Aorta (tissue), 5 donors: ENCODE results near the gene CRYAA. TPM values are rescaled to one million over a fixed set of nuclear protein-coding genes. Genes with fewer than 3 reads are reported as not detected.

Experiments
- ATAC-seq: fragments of 200-7000 bp; cut with Tn5 transposase; one replicate; pipeline ENCODE4 v1.9.1; 2022; ENCODE audit warnings: moderate library complexity; ENCODE audit not compliant: low FRiP score
- DNase-seq, 2 donors: peaks; one replicate each; pipeline ENCODE4 v3.0.0-alpha.2; 2020
- H3K27ac ChIP-seq, 2 donors: one replicate each; pipeline ENCODE4 v1.5.1; 2013; ENCODE audit warnings: low read length in 2 of 2, mild to moderate bottlenecking in 2 of 2, moderate library complexity in 2 of 2, control low read depth in 1 of 2, inconsistent platforms in 1 of 2, low read depth in 1 of 2
- H3K27me3 ChIP-seq, 2 donors: one replicate each; pipeline ENCODE4 v1.6.1; 2013; ENCODE audit warnings: control low read depth in 1 of 2, low read length in 1 of 2, mild to moderate bottlenecking in 1 of 2, moderate library complexity in 1 of 2; ENCODE audit not compliant: insufficient read depth in 2 of 2, control insufficient read depth in 1 of 2
- H3K36me3 ChIP-seq, 2 donors: one replicate each; pipeline ENCODE4 v1.6.1; 2013; ENCODE audit warnings: control low read depth in 1 of 2, low read length in 1 of 2, mild to moderate bottlenecking in 1 of 2; ENCODE audit not compliant: insufficient read depth in 2 of 2, control insufficient read depth in 1 of 2
- H3K4me1 ChIP-seq, 2 donors: one replicate each; pipeline ENCODE4 v1.6.1; 2013; ENCODE audit warnings: low read length in 2 of 2, control low read depth in 1 of 2, mild to moderate bottlenecking in 1 of 2, moderate library complexity in 1 of 2; ENCODE audit not compliant: insufficient read depth in 2 of 2, control insufficient read depth in 1 of 2
- H3K4me3 ChIP-seq, 2 donors: one replicate each; pipeline ENCODE4 v1.5.1; 2013; ENCODE audit warnings: low read length in 2 of 2, control low read depth in 1 of 2, mild to moderate bottlenecking in 1 of 2
- H3K9me3 ChIP-seq: one replicate; pipeline ENCODE4 v1.6.1; 2013; ENCODE audit warnings: mild to moderate bottlenecking, low read length; ENCODE audit not compliant: control insufficient read depth
- WGBS, 2 donors: extraction: QIAGEN DNeasy Blood & Tissue Kit; methylation state at CpG; one replicate each; pipeline ENCODE4 v1.1.7; 2013; 5-methylcytosine and 5-hydroxymethylcytosine counted together
- intact Hi-C, 2 donors: fragments of 100-400 bp; cut with DNase I; formaldehyde crosslinking; loops; one replicate each; pipeline versions ENCODE4 v1.14.2 to v1.15.0; 2022
- polyA plus RNA-seq, 2 donors: library from polyadenylated mRNA; stranded (reverse); fragments of 200-250 nt; gene quantifications; one replicate each; pipeline ENCODE4 v1.2.3, GENCODE V29; 2013
- total RNA-seq, 2 donors: library from RNA; stranded (reverse); fragmentation: NEBNext Ultra II Directional; extraction: Animal tissue kit (Norgen Biotek cat#: 25700); gene quantifications; one replicate each; pipeline ENCODE4 v1.2.1, GENCODE V29; 2021
- donor health status: healthy with polysubstance abuse.
- donor health status: Bipolar disorder and iron deficiency.
- donor health status: DM: no; HTN: no; CAD: no.
- donor health status: DM: no; HTN: no; CAD: no.
- donor health status: DM: yes; HTN: yes; CAD: no.

The CRYAA gene
- total and polyA plus RNA-seq, 4 donors = not detected

DNA sequence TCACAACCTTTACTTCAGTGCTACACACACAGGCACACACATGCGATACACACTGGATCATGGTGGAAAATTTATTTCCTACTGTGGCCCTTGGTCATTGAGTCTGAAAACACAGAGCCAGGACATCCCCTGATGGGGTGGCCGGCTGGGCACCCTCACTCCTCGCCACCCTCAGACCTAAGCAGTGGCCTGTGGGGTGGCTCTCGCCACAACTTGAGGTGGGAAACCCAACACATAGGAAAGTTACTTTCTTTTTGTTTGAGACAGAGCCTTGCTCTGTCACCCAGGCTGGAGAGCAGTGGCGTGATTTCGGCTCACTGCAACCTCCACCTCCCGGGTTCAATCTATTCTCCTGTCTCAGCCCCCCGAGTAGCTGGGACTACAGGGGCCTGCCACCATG lies 19.4 kb downstream of the CRYAA start:
- DNase-seq = peak in 1 of 2 donors; percentile 19
- Histone ChIP-seq H3K9me3 (no peaks in the 10 kb centered on the region), H3K4me1 (no peaks in the 10 kb centered on the region), H3K36me3 (no peaks in the 10 kb centered on the region), H3K27me3 (no peaks in the 10 kb centered on the region), H3K27ac (no peak overlapping the region), H3K4me3 (no peak overlapping the region)
- 92 to 94% methylated on average over 8 of the region's 8 CpGs for WGBS, 2 donors
- intact Hi-C loops = no loop called here
- ATAC-seq = no peak

DNA sequence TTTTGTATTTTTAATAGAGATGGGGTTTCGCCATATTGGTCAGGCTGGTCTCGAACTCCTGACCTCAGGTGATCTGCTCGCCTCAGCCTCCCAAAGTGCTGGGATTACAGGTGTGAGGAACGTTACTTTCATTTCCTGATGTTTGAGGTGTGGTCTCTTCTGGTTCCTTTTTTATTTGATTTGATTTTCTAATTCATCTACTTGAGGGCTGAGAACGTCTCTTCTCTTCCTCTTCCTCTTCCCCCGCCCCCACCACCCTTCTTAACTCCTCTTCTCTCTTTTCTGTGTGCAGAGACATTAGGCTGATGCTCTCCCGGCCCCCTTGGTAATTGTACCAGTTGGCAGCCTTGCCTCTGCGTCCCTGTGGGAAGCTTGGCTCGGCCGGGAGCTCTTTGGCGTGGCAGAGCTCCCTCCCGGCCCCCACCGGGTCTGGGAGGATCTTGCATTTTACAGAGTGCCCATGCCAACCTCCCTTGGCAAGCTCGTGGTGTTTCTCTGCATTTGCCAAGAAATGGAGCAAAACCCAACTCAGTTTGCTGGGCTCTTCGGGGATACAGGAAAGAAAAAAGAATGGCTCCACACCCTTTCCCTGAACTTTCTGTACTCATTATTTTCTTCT lies 19.9 kb downstream of the CRYAA start:
- Histone ChIP-seq H3K27me3 (no peaks in the 10 kb centered on the region), H3K9me3 (no peaks in the 10 kb centered on the region), H3K36me3 (no peaks in the 10 kb centered on the region), H3K4me1 (no peaks in the 10 kb centered on the region), H3K27ac (no peak overlapping the region), H3K4me3 (no peak overlapping the region)
- DNase-seq = peak; percentile 61 to 81
- peak; percentile 78 for ATAC-seq
- WGBS, 2 donors = 23 to 28% methylated on average over 15 of the region's 15 CpGs
- intact Hi-C loops = no loop called here

DNA sequence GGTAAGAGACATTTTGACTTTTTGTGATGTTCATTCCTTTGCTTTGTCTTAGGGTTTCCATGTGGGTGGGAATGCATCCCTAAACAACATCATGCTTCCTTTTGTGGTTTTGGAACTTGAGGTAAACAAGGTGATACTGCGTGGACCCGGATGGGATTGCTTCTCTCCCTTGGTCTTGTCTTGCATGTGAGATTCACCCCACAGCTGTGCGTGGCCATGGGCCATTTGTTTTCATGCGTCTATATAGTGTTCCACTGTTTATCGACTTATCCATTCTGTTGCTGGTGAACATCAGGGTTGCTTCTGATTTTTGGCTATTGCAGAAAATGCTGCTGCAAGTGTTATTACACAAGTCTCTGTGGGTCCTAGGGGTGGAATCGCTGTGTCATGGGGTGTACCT lies 21.1 kb downstream of the CRYAA start:
- 90 to 93% methylated on average over 6 of the region's 6 CpGs for WGBS, 2 donors
- peak in 1 of 2 donors; percentile 55 for DNase-seq
- intact Hi-C loops = no loop called here
- Histone ChIP-seq H3K27me3 (no peaks in the 10 kb centered on the region), H3K36me3 (no peaks in the 10 kb centered on the region), H3K27ac (no peak overlapping the region), H3K4me3 (no peak overlapping the region), H3K4me1 (no peaks in the 10 kb centered on the region), H3K9me3 (no peaks in the 10 kb centered on the region)
- ATAC-seq = no peak

DNA sequence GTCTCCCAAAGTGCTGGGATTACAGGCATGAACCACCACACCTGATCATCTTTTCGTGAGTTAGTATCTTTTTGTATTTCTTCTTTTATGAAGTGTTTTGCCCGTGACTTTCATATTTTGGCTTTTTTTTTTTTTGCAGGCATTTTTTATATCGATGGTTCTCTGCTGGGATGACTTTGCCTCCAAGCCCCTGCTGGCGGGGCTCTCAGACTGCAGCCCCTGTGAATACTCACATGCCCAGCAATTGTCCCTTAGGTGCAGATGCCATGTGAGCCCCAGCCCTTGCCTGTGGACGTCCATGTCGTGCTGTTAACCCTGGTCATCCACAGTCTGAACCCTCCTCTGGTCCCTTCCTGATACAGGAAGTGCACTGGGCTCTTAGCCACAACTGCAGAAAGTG lies 21.7 kb downstream of the CRYAA start:
- no peaks in the 10 kb centered on the region for H3K9me3 ChIP-seq
- ATAC-seq = no peak
- 76 to 80% methylated on average over 6 of the region's 6 CpGs for WGBS, 2 donors
- intact Hi-C loops = no loop called here
- no peaks in the 10 kb centered on the region for H3K27me3 ChIP-seq
- DNase-seq = peak in 1 of 2 donors; percentile 37
- H3K27ac ChIP-seq = no peak overlapping the region
- H3K4me1 ChIP-seq = no peaks in the 10 kb centered on the region
- no peaks in the 10 kb centered on the region for H3K36me3 ChIP-seq
- no peak overlapping the region for H3K4me3 ChIP-seq

DNA sequence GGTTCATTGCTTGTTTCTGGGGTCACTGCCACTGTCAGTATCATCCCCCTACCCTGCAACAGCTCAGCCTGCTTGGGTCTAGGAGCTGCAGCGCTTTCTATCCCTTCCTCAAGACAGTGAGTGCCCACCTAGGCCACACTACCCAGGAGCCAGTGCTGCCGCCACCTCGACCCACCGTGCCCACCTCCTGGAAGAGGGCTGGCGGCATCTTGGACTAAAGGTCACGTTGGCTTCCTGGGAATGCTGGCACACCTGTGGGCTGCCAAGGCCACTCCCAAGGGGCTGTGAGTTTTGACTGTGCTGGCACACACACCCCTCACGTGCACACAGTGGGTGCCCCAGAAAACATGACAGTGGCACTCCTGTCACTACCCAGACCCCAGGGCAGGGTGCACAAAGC lies 22.1 kb downstream of the CRYAA start:
- ATAC-seq (no peak), DNase-seq (peak in 1 of 2 donors; percentile 36)
- Histone ChIP-seq H3K27me3 (no peaks in the 10 kb centered on the region), H3K27ac (no peak overlapping the region), H3K4me3 (no peak overlapping the region), H3K36me3 (no peaks in the 10 kb centered on the region), H3K4me1 (no peaks in the 10 kb centered on the region), H3K9me3 (no peaks in the 10 kb centered on the region)
- 74 to 80% methylated on average over 7 of the region's 7 CpGs for WGBS, 2 donors
- intact Hi-C loops = no loop called here

DNA sequence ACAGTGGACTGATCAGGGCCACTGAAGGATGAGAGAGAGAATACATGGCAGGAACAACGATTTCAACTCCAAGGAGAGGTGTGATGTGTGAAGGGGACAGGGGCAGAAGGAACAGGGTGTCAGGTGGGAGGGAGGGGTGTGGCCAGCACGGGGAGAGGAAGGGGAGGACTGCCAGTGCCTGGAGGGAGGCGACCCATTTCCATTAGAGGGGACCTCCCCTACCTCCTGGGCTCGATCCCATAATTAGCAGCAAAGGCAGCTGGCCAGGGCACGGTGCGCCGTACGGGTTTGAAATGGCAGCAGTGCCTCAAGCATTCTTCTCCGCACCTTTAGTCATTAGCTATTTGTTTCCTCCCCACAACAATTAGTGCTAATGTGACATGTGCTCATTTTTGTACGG lies 22.7 kb downstream of the CRYAA start:
- WGBS, 2 donors = 60 to 67% methylated on average over 10 of the region's 10 CpGs
- H3K27me3 ChIP-seq = no peaks in the 10 kb centered on the region
- DNase-seq (peak in 1 of 2 donors; percentile 36), ATAC-seq (no peak)
- H3K4me1 ChIP-seq = no peaks in the 10 kb centered on the region
- H3K27ac ChIP-seq = no peak overlapping the region
- no peaks in the 10 kb centered on the region for H3K36me3 ChIP-seq
- H3K4me3 ChIP-seq = no peak overlapping the region
- H3K9me3 ChIP-seq = no peaks in the 10 kb centered on the region
- intact Hi-C loops = no loop called here

DNA sequence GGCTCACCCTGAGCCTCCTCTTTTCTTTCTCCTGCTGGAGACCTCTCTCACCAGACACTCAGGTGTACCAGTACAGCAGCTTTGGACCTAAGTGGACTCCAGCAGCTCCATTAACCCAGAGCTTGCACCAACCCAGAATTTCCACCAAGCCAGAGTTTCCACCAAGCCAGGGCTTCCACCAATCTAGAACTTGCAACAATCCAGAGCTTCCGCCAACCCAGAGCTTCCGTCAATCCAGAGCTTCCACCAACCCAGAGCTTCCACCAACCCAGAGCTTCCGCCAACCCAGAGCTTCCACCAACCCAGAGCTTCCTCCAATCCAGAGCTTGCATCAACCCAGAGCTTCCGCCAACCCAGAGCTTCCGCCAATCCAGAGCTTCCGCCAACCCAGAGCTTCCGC lies 23.2 kb downstream of the CRYAA start:
- Histone ChIP-seq H3K9me3 (no peaks in the 10 kb centered on the region), H3K36me3 (no peaks in the 10 kb centered on the region), H3K4me3 (no peak overlapping the region), H3K4me1 (no peaks in the 10 kb centered on the region), H3K27me3 (no peaks in the 10 kb centered on the region), H3K27ac (no peak overlapping the region)
- ATAC-seq (no peak), DNase-seq (no peak)
- 88 to 94% methylated on average over 7 of the region's 7 CpGs for WGBS, 2 donors
- intact Hi-C loops = no loop called here

DNA sequence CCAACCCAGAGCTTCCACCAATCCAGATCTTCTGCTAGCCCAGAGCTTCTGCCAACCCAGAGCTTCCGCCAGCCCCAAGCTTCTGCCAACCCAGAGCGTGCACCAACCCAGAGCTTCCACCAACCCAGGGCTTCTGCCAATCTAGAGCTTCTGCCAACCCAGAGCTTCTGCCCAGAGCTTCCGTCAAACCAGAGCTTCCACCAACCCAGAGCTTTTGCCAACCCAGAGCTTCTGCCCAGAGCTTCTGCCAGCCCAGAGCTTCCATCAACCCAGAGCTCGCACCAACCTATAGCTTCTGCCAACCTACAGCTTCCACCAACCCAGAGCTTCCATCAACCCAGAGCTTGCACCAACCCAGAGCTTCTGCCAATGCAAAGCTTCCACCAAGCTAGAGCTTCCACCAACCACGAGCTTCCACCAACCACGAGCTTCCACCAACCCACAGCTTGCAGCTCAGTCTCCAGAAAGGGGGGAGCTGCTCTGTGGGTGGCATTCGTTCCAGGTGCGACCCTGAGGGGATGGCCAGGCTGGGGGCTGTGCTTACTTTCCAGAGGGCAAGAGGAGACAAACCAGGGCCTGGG lies 23.8 kb downstream of the CRYAA start:
- DNase-seq (peak in 1 of 2 donors; percentile 39), ATAC-seq (no peak)
- Histone ChIP-seq H3K4me3 (no peak overlapping the region), H3K9me3 (no peaks in the 10 kb centered on the region), H3K27ac (no peak overlapping the region), H3K36me3 (no peaks in the 10 kb centered on the region), H3K4me1 (no peaks in the 10 kb centered on the region), H3K27me3 (no peaks in the 10 kb centered on the region)
- intact Hi-C loops = no loop called here
- 69 to 75% methylated on average over 8 of the region's 8 CpGs for WGBS, 2 donors

DNA sequence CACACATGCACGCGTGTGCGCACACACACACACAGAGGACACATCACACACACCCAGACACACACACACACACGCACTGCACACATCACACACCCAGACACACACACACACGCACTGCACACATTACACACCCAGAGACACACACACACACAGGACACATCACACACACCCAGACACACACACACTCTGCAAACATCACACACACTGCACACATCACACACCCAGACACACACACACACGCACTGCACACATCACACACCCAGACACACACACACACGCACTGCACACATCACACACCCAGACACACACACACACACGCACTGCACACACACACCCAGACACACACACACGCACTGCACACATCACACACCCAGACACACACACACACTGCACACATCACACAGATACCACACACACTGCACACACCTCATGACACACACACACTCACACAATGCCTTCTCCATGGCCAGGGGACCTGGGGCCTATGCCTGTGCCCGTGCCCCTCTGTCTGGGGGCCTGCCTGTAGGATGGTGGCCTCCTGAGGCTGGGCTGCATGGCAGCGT lies 24.4 kb downstream of the CRYAA start:
- Histone ChIP-seq H3K36me3 (no peaks in the 10 kb centered on the region), H3K4me3 (no peak overlapping the region), H3K9me3 (no peaks in the 10 kb centered on the region), H3K27ac (no peak overlapping the region), H3K27me3 (no peaks in the 10 kb centered on the region), H3K4me1 (no peaks in the 10 kb centered on the region)
- ATAC-seq (no peak), DNase-seq (no peak)
- WGBS, 2 donors = 89 to 92% methylated on average over 10 to 11 of the region's 11 CpGs
- intact Hi-C loops = no loop called here
